ENCODE results near the gene AMACR.
A peak's percentile ranks its signal among the peaks of the same experiment; 100 is the strongest.

The AMACR gene

GRCh38 chr5:33976307-33976706 lies 31.5 kb downstream of the AMACR start:
- WGBS (ENCODE audit: insufficient coverage): no CpG with 5 or more reads among the region's 1 CpG

DNA sequence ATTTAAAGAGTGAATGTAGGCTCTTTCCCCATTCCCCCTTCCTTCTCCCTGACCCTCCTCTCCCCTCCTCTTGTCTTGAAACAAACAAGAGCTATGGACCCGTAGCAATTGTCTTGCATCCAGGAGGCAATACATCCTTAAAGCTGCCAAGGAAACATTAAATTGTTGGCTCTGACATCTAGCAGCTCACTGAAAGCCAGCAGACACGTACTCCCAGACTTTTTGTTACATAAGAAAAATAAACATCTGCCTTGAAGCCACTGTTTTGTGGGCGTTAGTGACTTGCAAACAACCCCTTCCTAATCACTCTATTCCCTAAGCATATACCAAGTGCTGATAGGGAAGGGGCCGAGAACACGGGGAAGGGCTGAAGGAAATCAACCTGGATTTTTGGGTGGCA lies 32.0 kb downstream of the AMACR start:
- H3K27ac ChIP-seq (ENCODE audit: insufficient read depth in 1 of 2, low read depth in 1 of 2, low read length in 2 of 2, poor library complexity in 1 of 2, severe bottlenecking in 2 of 2): no peak overlapping the region
- POLR2A ChIA-PET: no interaction called here
- no peak for DNase-seq
- 78% methylated on average over 2 of the region's 5 CpGs for WGBS (ENCODE audit: insufficient coverage)
- H3K27me3 ChIP-seq (replicated peaks in 2 of 5; ENCODE audit: control insufficient read depth in 4 of 5, insufficient read depth in 5 of 5, low read length in 4 of 5): peaks cover 0 to 2% (median 0%) of the 10 kb centered on the region in 5 experiments
- no peaks in the 10 kb centered on the region for H3K36me3 ChIP-seq (ENCODE audit: control insufficient read depth in 4 of 4, insufficient read depth in 4 of 4, low read length in 3 of 4)
- H3K9me3 ChIP-seq (ENCODE audit: control extremely low read depth in 1 of 5, control insufficient read depth in 4 of 5, insufficient read depth in 2 of 5, low read depth in 1 of 5, low read length in 4 of 5): no peaks in the 10 kb centered on the region
- CTCF ChIA-PET: no interaction called here
- H3K4me3 ChIP-seq (ENCODE audit: control insufficient read depth in 1 of 7, extremely low read depth in 1 of 7, insufficient read depth in 4 of 7, low read depth in 2 of 7, low read length in 6 of 7): no peak overlapping the region
- no peaks in the 10 kb centered on the region for H3K4me1 ChIP-seq (ENCODE audit: control extremely low read depth in 1 of 4, control insufficient read depth in 4 of 4, insufficient read depth in 4 of 4, low read length in 3 of 4)

More at GRCh38 chr5:33976307-33976706, 31.5 kb downstream of the AMACR start:
- no peaks in the 10 kb centered on the region for H3K4me1 ChIP-seq (ENCODE audit: control extremely low read depth in 1 of 4, control insufficient read depth in 4 of 4, insufficient read depth in 4 of 4, low read length in 3 of 4)
- peaks cover 0 to 2% (median 0%) of the 10 kb centered on the region in 5 experiments for H3K27me3 ChIP-seq (replicated peaks in 2 of 5; ENCODE audit: control insufficient read depth in 4 of 5, insufficient read depth in 5 of 5, low read length in 4 of 5)
- ChIA-PET CTCF (no interaction called here), POLR2A (no interaction called here)
- H3K9me3 ChIP-seq (ENCODE audit: control extremely low read depth in 1 of 5, control insufficient read depth in 4 of 5, insufficient read depth in 2 of 5, low read depth in 1 of 5, low read length in 4 of 5): no peaks in the 10 kb centered on the region
- no peak for DNase-seq
- no peak overlapping the region for H3K4me3 ChIP-seq (ENCODE audit: control insufficient read depth in 1 of 7, extremely low read depth in 1 of 7, insufficient read depth in 4 of 7, low read depth in 2 of 7, low read length in 6 of 7)
- no peaks in the 10 kb centered on the region for H3K36me3 ChIP-seq (ENCODE audit: control insufficient read depth in 4 of 4, insufficient read depth in 4 of 4, low read length in 3 of 4)
- H3K27ac ChIP-seq (ENCODE audit: insufficient read depth in 1 of 2, low read depth in 1 of 2, low read length in 2 of 2, poor library complexity in 1 of 2, severe bottlenecking in 2 of 2): no peak overlapping the region

GRCh38 chr5:33973271-33973670 lies 34.6 kb downstream of the AMACR start:
- peaks cover 0 to 2% (median 0%) of the 10 kb centered on the region in 5 experiments for H3K27me3 ChIP-seq (replicated peaks in 2 of 5; ENCODE audit: control insufficient read depth in 4 of 5, insufficient read depth in 5 of 5, low read length in 4 of 5)
- POLR2A ChIA-PET: no interaction called here
- no peaks in the 10 kb centered on the region for H3K36me3 ChIP-seq (ENCODE audit: control insufficient read depth in 4 of 4, insufficient read depth in 4 of 4, low read length in 3 of 4)
- CTCF ChIA-PET: no interaction called here
- H3K9me3 ChIP-seq (ENCODE audit: control extremely low read depth in 1 of 5, control insufficient read depth in 4 of 5, insufficient read depth in 2 of 5, low read depth in 1 of 5, low read length in 4 of 5): no peaks in the 10 kb centered on the region
- 100% methylated on average over 1 of the region's 2 CpGs for WGBS (ENCODE audit: insufficient coverage)
- no peaks in the 10 kb centered on the region for H3K4me1 ChIP-seq (ENCODE audit: control extremely low read depth in 1 of 4, control insufficient read depth in 4 of 4, insufficient read depth in 4 of 4, low read length in 3 of 4)
- no peak overlapping the region for H3K4me3 ChIP-seq (ENCODE audit: control insufficient read depth in 1 of 7, extremely low read depth in 1 of 7, insufficient read depth in 4 of 7, low read depth in 2 of 7, low read length in 6 of 7)
- no peak overlapping the region for H3K27ac ChIP-seq (ENCODE audit: insufficient read depth in 1 of 2, low read depth in 1 of 2, low read length in 2 of 2, poor library complexity in 1 of 2, severe bottlenecking in 2 of 2)
- no peak for DNase-seq

GRCh38 chr5:33969572-33970452 lies 38.0 kb downstream of the AMACR start:
- Histone ChIP-seq H3K27me3 (replicated peaks in 2 of 5; ENCODE audit: control insufficient read depth in 4 of 5, insufficient read depth in 5 of 5, low read length in 4 of 5) (peaks cover 0 to 2% (median 0%) of the 10 kb centered on the region in 5 experiments), H3K36me3 (ENCODE audit: control insufficient read depth in 4 of 4, insufficient read depth in 4 of 4, low read length in 3 of 4) (no peaks in the 10 kb centered on the region), H3K27ac (ENCODE audit: insufficient read depth in 1 of 2, low read depth in 1 of 2, low read length in 2 of 2, poor library complexity in 1 of 2, severe bottlenecking in 2 of 2) (no peak overlapping the region), H3K4me1 (ENCODE audit: control extremely low read depth in 1 of 4, control insufficient read depth in 4 of 4, insufficient read depth in 4 of 4, low read length in 3 of 4) (peaks cover 0 to under 1% (median 0%) of the 10 kb centered on the region in 4 experiments), H3K9me3 (ENCODE audit: control extremely low read depth in 1 of 5, control insufficient read depth in 4 of 5, insufficient read depth in 2 of 5, low read depth in 1 of 5, low read length in 4 of 5) (no peaks in the 10 kb centered on the region), H3K4me3 (ENCODE audit: control insufficient read depth in 1 of 7, extremely low read depth in 1 of 7, insufficient read depth in 4 of 7, low read depth in 2 of 7, low read length in 6 of 7) (no peak overlapping the region)
- ChIA-PET CTCF (interaction anchor here (0.8 to 2.8 kb wide), 20 partner anchors 9 to 596 kb away, joined by 3 to 19 read pairs (median 4); partner anchors contain the start of gene SLC45A2), POLR2A (interaction anchor here (0.5 kb wide), 1 partner anchor 525 kb away, joined by 5 read pairs; no protein-coding TSS in a partner anchor)
- 54% methylated on average over 10 of the region's 10 CpGs for WGBS (ENCODE audit: insufficient coverage)
- DNase-seq: peak; percentile 39 to 61 (median 60)

DNA sequence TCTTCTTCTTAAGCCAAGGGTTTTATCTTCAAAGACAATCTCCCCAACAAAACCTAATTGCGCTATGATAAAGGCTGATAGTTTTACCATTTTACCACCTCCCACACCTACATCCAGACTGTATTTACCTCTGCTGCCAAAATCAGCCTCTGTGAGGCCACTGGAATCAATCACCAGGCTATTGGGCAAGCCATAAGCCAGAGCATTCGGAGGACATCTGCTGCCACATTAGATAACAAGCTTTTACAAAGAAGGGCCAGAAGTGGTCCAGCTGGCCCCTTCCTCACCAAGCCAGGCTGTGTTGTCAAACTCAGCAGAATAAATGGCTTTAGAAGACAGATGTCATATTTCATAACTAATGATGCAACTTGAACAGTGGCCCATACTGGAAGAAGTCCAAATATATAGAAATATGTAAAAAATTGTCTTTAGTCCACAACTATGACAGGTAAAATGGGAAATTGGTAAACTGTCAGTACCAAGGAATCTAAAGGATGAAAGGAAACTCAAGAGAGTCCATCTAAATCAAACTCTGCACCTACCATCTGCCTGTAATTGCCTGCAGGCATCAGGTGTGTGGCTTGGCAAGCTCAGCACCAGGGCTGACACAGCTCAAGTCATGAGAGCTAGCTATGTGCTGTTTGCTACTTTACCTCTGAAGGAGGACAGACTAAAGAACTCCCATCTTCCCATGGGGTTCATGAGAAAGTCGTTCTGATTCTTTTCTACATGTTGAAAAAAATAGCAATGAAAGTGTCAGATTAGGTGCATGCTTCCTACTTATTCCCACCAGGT lies 39.4 kb downstream of the AMACR start:
- ChIA-PET POLR2A (no interaction called here), CTCF (interaction anchor here (0.6 to 2.8 kb wide), 11 partner anchors 9 to 535 kb away, joined by 3 to 19 read pairs (median 6); partner anchors contain the start of gene SLC45A2)
- H3K9me3 ChIP-seq (ENCODE audit: control extremely low read depth in 1 of 5, control insufficient read depth in 4 of 5, insufficient read depth in 2 of 5, low read depth in 1 of 5, low read length in 4 of 5): no peaks in the 10 kb centered on the region
- H3K4me3 ChIP-seq (ENCODE audit: control insufficient read depth in 1 of 7, extremely low read depth in 1 of 7, insufficient read depth in 4 of 7, low read depth in 2 of 7, low read length in 6 of 7): no peak overlapping the region
- DNase-seq: no peak
- H3K27ac ChIP-seq (ENCODE audit: insufficient read depth in 1 of 2, low read depth in 1 of 2, low read length in 2 of 2, poor library complexity in 1 of 2, severe bottlenecking in 2 of 2): no peak overlapping the region
- H3K36me3 ChIP-seq (ENCODE audit: control insufficient read depth in 4 of 4, insufficient read depth in 4 of 4, low read length in 3 of 4): no peaks in the 10 kb centered on the region
- WGBS (ENCODE audit: insufficient coverage): 100% methylated on average over 1 of the region's 3 CpGs
- peaks cover 0 to 8% (median 2%) of the 10 kb centered on the region in 4 experiments for H3K4me1 ChIP-seq (ENCODE audit: control extremely low read depth in 1 of 4, control insufficient read depth in 4 of 4, insufficient read depth in 4 of 4, low read length in 3 of 4)
- H3K27me3 ChIP-seq (replicated peaks in 2 of 5; ENCODE audit: control insufficient read depth in 4 of 5, insufficient read depth in 5 of 5, low read length in 4 of 5): peaks cover 0 to 2% (median 0%) of the 10 kb centered on the region in 5 experiments

GRCh38 chr5:33966805-33967204 lies 41.0 kb downstream of the AMACR start:
- POLR2A ChIA-PET: no interaction called here
- Histone ChIP-seq H3K27ac (ENCODE audit: insufficient read depth in 1 of 2, low read depth in 1 of 2, low read length in 2 of 2, poor library complexity in 1 of 2, severe bottlenecking in 2 of 2) (no peak overlapping the region), H3K27me3 (replicated peaks in 2 of 5; ENCODE audit: control insufficient read depth in 4 of 5, insufficient read depth in 5 of 5, low read length in 4 of 5) (no peaks in the 10 kb centered on the region), H3K4me3 (ENCODE audit: control insufficient read depth in 1 of 7, extremely low read depth in 1 of 7, insufficient read depth in 4 of 7, low read depth in 2 of 7, low read length in 6 of 7) (no peak overlapping the region), H3K4me1 (ENCODE audit: control extremely low read depth in 1 of 4, control insufficient read depth in 4 of 4, insufficient read depth in 4 of 4, low read length in 3 of 4) (peaks cover 0 to 8% (median 2%) of the 10 kb centered on the region in 4 experiments), H3K9me3 (ENCODE audit: control extremely low read depth in 1 of 5, control insufficient read depth in 4 of 5, insufficient read depth in 2 of 5, low read depth in 1 of 5, low read length in 4 of 5) (no peaks in the 10 kb centered on the region), H3K36me3 (ENCODE audit: control insufficient read depth in 4 of 4, insufficient read depth in 4 of 4, low read length in 3 of 4) (no peaks in the 10 kb centered on the region)
- 100% methylated on average over 2 of the region's 2 CpGs for WGBS (ENCODE audit: insufficient coverage)
- CTCF ChIA-PET: interaction anchor here (0.6 to 0.8 kb wide), 2 partner anchors 17 to 1510 kb away, joined by 3 read pairs; no protein-coding TSS in a partner anchor
- DNase-seq: no peak
